B cell (primary cell): ENCODE measurements around the gene ANAPC15. TPM values are rescaled to one million over a fixed set of nuclear protein-coding genes. Genes with fewer than 3 reads are reported as not detected.

Source experiments
- ATAC-seq: fragments of 200-7000 bp; cut with Tn5 transposase; one replicate; pipeline ENCODE4 v1.10.0; 2021; ENCODE audit warnings: low read depth, mild to moderate bottlenecking, moderate number of reproducible peaks, moderate library complexity
- CTCF ChIA-PET: fragments of 350-600 bp; sonication (Branson Sonifier 250); formaldehyde crosslinking; loops from one replicate; lab custom pipeline; 2021; ENCODE audit warnings: antibody characterized with exemption, inconsistent platforms; lab: Charles Lee
- POLR2A ChIA-PET: fragments of 350-600 bp; sonication (Branson Sonifier 250); formaldehyde crosslinking; loops from one replicate; lab custom pipeline; 2021; ENCODE audit warnings: antibody characterized with exemption; lab: Charles Lee
- DNase-seq: peaks from one replicate; pipeline ENCODE4 v3.0.0; 2013
- H2AFZ ChIP-seq: 2 replicates; pipeline ENCODE4 v1.6.1; 2012; ENCODE audit warnings: mild to moderate bottlenecking, low read depth, low read length; ENCODE audit not compliant: insufficient read depth, poor library complexity, severe bottlenecking
- H3K27ac ChIP-seq, 2 donors: 1 replicate in 1 of 2; 2 replicates in 1 of 2; pipeline ENCODE4 v1.5.1; 2012 to 2013; ENCODE audit warnings: low read length in 2 of 2, mild to moderate bottlenecking in 2 of 2, moderate library complexity in 1 of 2
- H3K27me3 ChIP-seq, 4 experiments: fragments of 200-600 bp in 1 of 4; sonication (generic) in 1 of 4; replicated peaks in 1 of 4; 1 replicate in 2 of 4; 2 replicates in 2 of 4; pipeline versions ENCODE4 v1.6.1 to v1.7.0; 2013 to 2016; ENCODE audit warnings: low read length in 3 of 4, mild to moderate bottlenecking in 2 of 4, mixed read lengths in 1 of 4, moderate library complexity in 1 of 4; ENCODE audit not compliant: insufficient read depth in 4 of 4, control insufficient read depth in 3 of 4; ENCODE audit errors: control extremely low read depth in 1 of 4
- H3K36me3 ChIP-seq, 2 experiments: replicated peaks in 1 of 2; 1 replicate in 1 of 2; 2 replicates in 1 of 2; pipeline versions ENCODE4 v1.6.1 to v1.7.1; 2013; ENCODE audit warnings: low read length in 1 of 2; ENCODE audit not compliant: insufficient read depth in 2 of 2, control insufficient read depth in 1 of 2; ENCODE audit errors: control extremely low read depth in 1 of 2, extremely low read depth in 1 of 2
- H3K4me1 ChIP-seq, 2 donors: fragments of 200-600 bp in 1 of 2; sonication (generic) in 1 of 2; 1 replicate in 1 of 2; 2 replicates in 1 of 2; pipeline versions ENCODE4 v1.5.1 to v1.6.1; 2013 to 2017; ENCODE audit warnings: low read length in 2 of 2; ENCODE audit not compliant: control insufficient read depth in 2 of 2, insufficient read depth in 2 of 2
- H3K4me2 ChIP-seq: replicated peaks from 2 replicates; pipeline ENCODE3; 2012; ENCODE audit warnings: mild to moderate bottlenecking, low read depth, low read length; ENCODE audit not compliant: poor library complexity, severe bottlenecking
- H3K4me3 ChIP-seq, 5 experiments: fragments of 200-600 bp in 1 of 5; sonication (generic) in 1 of 5; 1 replicate in 3 of 5; 2 replicates in 2 of 5; pipeline versions ENCODE4 v1.5.1 to v1.7.0; 2011 to 2016; ENCODE audit warnings: low read length in 4 of 5, mild to moderate bottlenecking in 4 of 5, low read depth in 2 of 5, control low read depth in 1 of 5, moderate library complexity in 1 of 5; ENCODE audit not compliant: insufficient read depth in 1 of 5; ENCODE audit errors: control extremely low read depth in 1 of 5, extremely low read depth in 1 of 5
- H3K79me2 ChIP-seq: fragments of 200-600 bp; sonication (generic); one replicate; pipeline ENCODE4 v1.6.0; 2016; ENCODE audit warnings: low read length; ENCODE audit not compliant: control insufficient read depth, insufficient read depth
- H3K9ac ChIP-seq: fragments of 200-600 bp; sonication (generic); 2 replicates; pipeline ENCODE4 v1.6.1; 2017; ENCODE audit warnings: mild to moderate bottlenecking, low read length, moderate library complexity
- H3K9me3 ChIP-seq, 3 donors: one replicate each; pipeline versions ENCODE4 v1.6.1 to v1.7.1; 2013; ENCODE audit warnings: low read length in 2 of 3; ENCODE audit not compliant: control insufficient read depth in 2 of 3, insufficient read depth in 1 of 3; ENCODE audit errors: control extremely low read depth in 1 of 3
- H4K20me1 ChIP-seq: 2 replicates; pipeline ENCODE4 v1.6.0; 2012; ENCODE audit warnings: mild to moderate bottlenecking, low read length; ENCODE audit not compliant: insufficient read depth, control insufficient read depth, poor library complexity, severe bottlenecking
- H3K27ac Mint-ChIP-seq: one replicate; pipeline ENCODE4 v1.8.0; 2021; ENCODE audit warnings: mixed read lengths
- H3K27me3 Mint-ChIP-seq: one replicate; pipeline ENCODE4 v1.8.0; 2021; ENCODE audit warnings: mixed read lengths
- H3K4me1 Mint-ChIP-seq: one replicate; pipeline ENCODE4 v1.8.0; 2021; ENCODE audit warnings: mixed read lengths
- H3K4me3 Mint-ChIP-seq: one replicate; pipeline ENCODE4 v1.8.0; 2021; ENCODE audit warnings: mixed read lengths
- H3K9me3 Mint-ChIP-seq: one replicate; pipeline ENCODE4 v1.8.0; 2022; ENCODE audit warnings: mixed read lengths; ENCODE audit not compliant: insufficient read depth
- CTCF ChIP-seq: fragments of 200-600 bp; IDR thresholded peaks from one replicate; pipeline ENCODE4 v1.8.0; 2022; ENCODE audit warnings: antibody characterized with exemption, mild to moderate bottlenecking
- EZH2 ChIP-seq: IDR thresholded peaks from 2 replicates; pipeline ENCODE4 v1.6.1; 2012; ENCODE audit warnings: borderline replicate concordance, low read depth, mild to moderate bottlenecking, moderate library complexity, low read length; ENCODE audit not compliant: insufficient read depth, poor library complexity, severe bottlenecking
- WGBS: methylation state at CpG from one replicate; pipeline ENCODE4 v1.1.5; 2013; ENCODE audit warnings: missing lambda C conversion rate; ENCODE audit not compliant: insufficient coverage; 5-methylcytosine and 5-hydroxymethylcytosine counted together
- intact Hi-C: fragments of 100-400 bp; cut with micrococcal nuclease; formaldehyde crosslinking; loops from one replicate; pipeline ENCODE4 v1.10.0; 2022
- polyA plus RNA-seq: library from polyadenylated mRNA; depleted of rRNA; stranded (reverse); fragments of >200 nt; gene quantifications from 2 replicates; pipeline ENCODE4 v1.2.3, GENCODE V29; 2012
- total RNA-seq, 2 donors: library from RNA; stranded (reverse); fragments of 120-200 nt in 1 of 2; gene quantifications; 1 replicate in 1 of 2; 2 replicates in 1 of 2; pipeline versions ENCODE4 v1.2.3 to v1.2.4, GENCODE V29; 2013 to 2022

ANAPC15 gene
- total and polyA plus RNA-seq, 2 donors (not counting 1 experiment from before 2014, with no cell fraction given), result 27.1 to 27.7 TPM

- peaks cover 44% of the 10 kb centered on the region for H3K79me2 ChIP-seq
- H3K4me1 Mint-ChIP-seq, result peaks cover 42% of the 10 kb centered on the region
- H3K27ac Mint-ChIP-seq, result peak overlapping the region; percentile 87
- no peaks in the 10 kb centered on the region for H3K36me3 ChIP-seq
- H3K4me2 ChIP-seq, result peak overlapping the region; percentile 76
- DNase-seq (no peak), ATAC-seq (peak; percentile 20)
- peak overlapping the region; percentile 61 to 84 (median 77) for H3K4me3 ChIP-seq
- H3K4me3 Mint-ChIP-seq, result peak overlapping the region; percentile 87
- peak overlapping the region; percentile 86 for H2AFZ ChIP-seq
- intact Hi-C loops, result loop anchor here (1.0 kb wide), 7 partner anchors 11 to 354 kb away; partner anchors contain the start of genes ANAPC15, CLPB, LAMTOR1 and XNDC1N
- H3K27me3 Mint-ChIP-seq, result no peaks in the 10 kb centered on the region
- H3K9me3 ChIP-seq, result no peaks in the 10 kb centered on the region
- POLR2A ChIA-PET, result interaction anchor here (0.7 to 1.0 kb wide), 2 partner anchors 39 to 540 kb away, joined by 4 to 5 read pairs; no protein-coding TSS in a partner anchor
- H3K9me3 Mint-ChIP-seq, result no peaks in the 10 kb centered on the region
- H4K20me1 ChIP-seq, result no peaks in the 10 kb centered on the region
- peak overlapping the region; percentile 78 to 90 for H3K27ac ChIP-seq
- H3K4me1 ChIP-seq, result peaks cover 18 to 28% of the 10 kb centered on the region in 2 donors
- no peak for TF ChIP-seq EZH2
- no peak for TF ChIP-seq CTCF
- CTCF ChIA-PET, result interaction anchor here (0.9 kb wide), 1 partner anchor 18 kb away, joined by 3 read pairs; no protein-coding TSS in a partner anchor
- 0% methylated on average over 7 of the region's 16 CpGs for WGBS
- H3K9ac ChIP-seq, result peak overlapping the region; percentile 75
- H3K27me3 ChIP-seq, result no peaks in the 10 kb centered on the region
Measured at GRCh38 chr11:72079819-72080325, 32.6 kb downstream of the ANAPC15 start.

GRCh38 chr11:72078477-72078876 is 34.0 kb downstream of the ANAPC15 start:
- Histone ChIP-seq H3K4me3 (no peak overlapping the region), H3K36me3 (no peaks in the 10 kb centered on the region), H3K27ac (no peak overlapping the region), H3K79me2 (peaks cover 56% of the 10 kb centered on the region), H2AFZ (no peak overlapping the region), H3K9ac (no peak overlapping the region), H3K27me3 (no peaks in the 10 kb centered on the region), H4K20me1 (no peaks in the 10 kb centered on the region), H3K9me3 (no peaks in the 10 kb centered on the region), H3K4me1 (peaks cover 18 to 28% of the 10 kb centered on the region in 2 donors), H3K4me2 (no peak overlapping the region)
- no peaks in the 10 kb centered on the region for H3K27me3 Mint-ChIP-seq
- no peaks in the 10 kb centered on the region for H3K9me3 Mint-ChIP-seq
- TF ChIP-seq EZH2 (no peak), CTCF (no peak)
- WGBS, result 100% methylated on average over 3 of the region's 6 CpGs
- peaks cover 42% of the 10 kb centered on the region for H3K4me1 Mint-ChIP-seq
- POLR2A ChIA-PET, result no interaction called here
- peak overlapping the region; percentile 60 for H3K27ac Mint-ChIP-seq
- CTCF ChIA-PET, result interaction anchor here (0.9 to 2.8 kb wide), 7 partner anchors 12 to 66 kb away, joined by 3 to 15 read pairs (median 4); partner anchors contain the start of genes ANAPC15 and LAMTOR1
- DNase-seq (no peak), ATAC-seq (no peak)
- peak overlapping the region; percentile 79 for H3K4me3 Mint-ChIP-seq
- intact Hi-C loops, result no loop called here
